Activated CD4-positive, alpha-beta memory T cell treated with anti-CD3 and anti-CD28 coated beads, Interleukin-2, amount 10 ng/mL, durations not matched to agents 7 days and 5 days (primary cell): ENCODE measurements around the gene FOXL3. TPM values are rescaled to one million over a fixed set of nuclear protein-coding genes. Genes with fewer than 3 reads are reported as not detected.

Experiments used
- CTCF ChIA-PET: fragments of 350-600 bp; sonication (Branson Sonifier 250); formaldehyde crosslinking; loops from one replicate; lab custom pipeline; 2021; ENCODE audit warnings: antibody characterized with exemption, inconsistent platforms; lab: Charles Lee
- POLR2A ChIA-PET: fragments of 350-600 bp; sonication (Branson Sonifier 250); formaldehyde crosslinking; loops from one replicate; lab custom pipeline; 2021; ENCODE audit warnings: antibody characterized with exemption; lab: Charles Lee
- DNase-seq: peaks from one replicate; pipeline ENCODE4 v3.0.0-alpha.2; 2020
- H3K27ac Mint-ChIP-seq: one replicate; pipeline ENCODE4 v1.8.0; 2021; ENCODE audit warnings: mild to moderate bottlenecking, mixed read lengths
- H3K27me3 Mint-ChIP-seq: one replicate; pipeline ENCODE4 v1.8.0; 2021; ENCODE audit warnings: mixed read lengths
- H3K36me3 Mint-ChIP-seq: one replicate; pipeline ENCODE4 v1.8.0; 2021; ENCODE audit warnings: low read depth, mixed read lengths
- H3K4me1 Mint-ChIP-seq: one replicate; pipeline ENCODE4 v1.8.0; 2021; ENCODE audit warnings: mixed read lengths
- H3K4me3 Mint-ChIP-seq: one replicate; pipeline ENCODE4 v1.8.0; 2021; ENCODE audit warnings: mild to moderate bottlenecking, mixed read lengths
- H3K9me3 Mint-ChIP-seq: one replicate; pipeline ENCODE4 v1.8.0; 2021; ENCODE audit warnings: mixed read lengths
- total RNA-seq, 2 experiments: library from RNA; stranded (reverse); gene quantifications; one replicate each; pipeline ENCODE4 v1.2.3, GENCODE V29; 2021

FOXL3 gene
- total RNA-seq, 2 experiments from 2014 or later = not detected

DNA sequence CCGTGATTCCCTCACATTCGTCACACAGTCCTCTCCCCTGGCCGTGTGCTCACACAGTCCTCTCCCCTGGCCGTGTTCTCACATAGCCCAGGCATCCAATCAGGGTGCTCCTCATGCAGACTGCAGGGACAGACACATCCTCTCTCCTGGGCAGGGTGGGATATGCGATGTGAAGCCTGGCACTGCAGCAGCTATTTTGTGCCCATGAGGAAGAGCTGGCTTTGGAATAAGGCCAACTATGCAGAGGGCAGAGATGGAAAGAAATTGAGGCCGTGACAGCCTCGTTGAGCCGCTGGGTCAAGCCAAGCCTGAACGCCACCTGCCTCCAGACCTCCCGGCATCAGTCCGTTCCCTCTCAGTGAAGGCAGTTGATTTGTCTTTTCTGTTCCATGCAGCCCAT lies 35.8 kb downstream of the FOXL3 start:
- peaks cover 3% of the 10 kb centered on the region for H3K27me3 Mint-ChIP-seq
- H3K4me3 Mint-ChIP-seq = no peak overlapping the region
- POLR2A ChIA-PET = no interaction called here
- H3K36me3 Mint-ChIP-seq = no peaks in the 10 kb centered on the region
- CTCF ChIA-PET = no interaction called here
- H3K27ac Mint-ChIP-seq = no peak overlapping the region
- no peak for DNase-seq
- no peaks in the 10 kb centered on the region for H3K4me1 Mint-ChIP-seq
- no peaks in the 10 kb centered on the region for H3K9me3 Mint-ChIP-seq

DNA sequence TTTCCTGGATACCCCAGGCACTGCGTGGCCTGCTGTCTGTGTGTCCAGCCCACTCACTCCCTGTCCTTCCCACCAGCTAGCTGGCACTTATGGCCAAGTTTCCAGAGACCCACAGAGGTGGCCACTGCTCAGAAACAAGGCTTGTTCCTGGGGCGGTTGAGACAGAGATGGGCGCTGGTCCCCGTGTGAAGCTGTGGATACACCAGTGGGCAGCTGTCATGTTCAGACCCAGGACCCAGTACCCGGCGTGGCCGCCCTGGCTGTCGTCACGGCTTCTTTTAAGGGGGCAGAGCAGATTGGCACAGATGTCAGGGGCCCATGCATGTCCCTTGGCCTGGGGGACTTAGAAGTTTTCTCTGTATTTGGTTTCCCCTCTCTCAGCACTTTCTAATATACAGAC lies 36.3 kb downstream of the FOXL3 start:
- POLR2A ChIA-PET = no interaction called here
- CTCF ChIA-PET = no interaction called here
- Mint-ChIP-seq H3K4me1 (no peaks in the 10 kb centered on the region), H3K36me3 (no peaks in the 10 kb centered on the region), H3K27me3 (peaks cover 6% of the 10 kb centered on the region), H3K4me3 (no peak overlapping the region), H3K27ac (no peak overlapping the region), H3K9me3 (no peaks in the 10 kb centered on the region)
- DNase-seq = no peak

DNA sequence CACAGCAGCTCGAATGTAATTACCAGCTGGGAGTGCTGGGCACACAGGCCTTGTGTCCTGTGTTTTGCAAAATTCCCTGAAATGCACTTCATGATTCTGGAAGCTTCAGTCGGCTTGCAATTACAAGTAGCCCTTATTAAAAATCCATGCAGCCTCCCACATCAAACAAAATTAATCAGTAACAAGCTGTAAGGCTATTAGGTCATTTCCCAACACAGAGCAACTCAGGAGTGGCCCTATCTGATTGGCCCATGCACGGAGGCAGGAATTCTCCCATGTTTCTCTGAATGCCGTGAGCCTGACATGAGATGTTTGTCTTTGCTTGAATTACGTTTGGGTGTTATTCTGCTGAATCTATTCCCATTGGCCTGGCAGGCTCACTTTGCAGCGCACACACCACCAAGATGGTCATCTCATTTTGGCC lies 36.9 kb downstream of the FOXL3 start:
- H3K9me3 Mint-ChIP-seq = no peaks in the 10 kb centered on the region
- ChIA-PET CTCF (interaction anchor here (0.6 kb wide), 1 partner anchor 463 kb away, joined by 3 read pairs; no protein-coding TSS in a partner anchor), POLR2A (no interaction called here)
- H3K4me3 Mint-ChIP-seq = no peak overlapping the region
- H3K27ac Mint-ChIP-seq = no peak overlapping the region
- no peaks in the 10 kb centered on the region for H3K4me1 Mint-ChIP-seq
- H3K27me3 Mint-ChIP-seq = peaks cover 6% of the 10 kb centered on the region
- DNase-seq = no peak
- no peaks in the 10 kb centered on the region for H3K36me3 Mint-ChIP-seq

DNA sequence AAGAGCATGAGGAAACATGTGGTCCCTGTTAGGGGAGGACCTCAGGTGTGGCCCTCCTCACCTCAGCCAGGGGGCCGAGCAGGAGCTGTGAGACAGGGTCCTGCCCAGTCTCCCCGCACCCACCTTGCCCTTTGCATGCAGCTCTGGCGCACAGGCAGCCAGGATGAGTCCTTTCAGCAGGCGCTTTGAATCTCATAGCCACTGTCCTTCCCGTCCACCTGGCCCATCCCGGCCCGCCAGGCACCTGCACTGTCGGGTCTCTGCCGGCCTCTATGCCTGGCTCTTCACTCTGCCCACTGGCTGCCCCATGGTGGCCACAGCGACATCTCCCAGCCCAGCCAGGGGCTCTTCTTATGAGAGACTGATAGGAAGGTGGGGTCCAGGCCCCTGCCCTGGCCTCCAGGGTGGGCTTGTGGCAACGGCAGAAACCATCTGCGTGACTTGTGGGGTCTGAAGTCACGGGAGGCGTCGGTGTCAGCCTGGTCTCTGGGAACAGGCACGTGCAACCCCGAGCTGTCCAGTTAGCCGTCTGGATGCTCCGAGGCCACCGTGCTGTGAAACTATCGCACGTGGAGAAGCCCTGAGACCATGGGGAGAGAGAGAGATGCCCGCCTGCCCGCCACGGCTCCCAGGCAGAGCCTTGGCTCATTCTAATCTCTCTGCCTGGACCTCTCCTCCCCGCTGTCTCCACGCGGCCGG lies 37.4 kb downstream of the FOXL3 start:
- ChIA-PET POLR2A (no interaction called here), CTCF (interaction anchor here (0.6 kb wide), 1 partner anchor 462 kb away, joined by 3 read pairs; no protein-coding TSS in a partner anchor)
- no peak overlapping the region for H3K4me3 Mint-ChIP-seq

DNA sequence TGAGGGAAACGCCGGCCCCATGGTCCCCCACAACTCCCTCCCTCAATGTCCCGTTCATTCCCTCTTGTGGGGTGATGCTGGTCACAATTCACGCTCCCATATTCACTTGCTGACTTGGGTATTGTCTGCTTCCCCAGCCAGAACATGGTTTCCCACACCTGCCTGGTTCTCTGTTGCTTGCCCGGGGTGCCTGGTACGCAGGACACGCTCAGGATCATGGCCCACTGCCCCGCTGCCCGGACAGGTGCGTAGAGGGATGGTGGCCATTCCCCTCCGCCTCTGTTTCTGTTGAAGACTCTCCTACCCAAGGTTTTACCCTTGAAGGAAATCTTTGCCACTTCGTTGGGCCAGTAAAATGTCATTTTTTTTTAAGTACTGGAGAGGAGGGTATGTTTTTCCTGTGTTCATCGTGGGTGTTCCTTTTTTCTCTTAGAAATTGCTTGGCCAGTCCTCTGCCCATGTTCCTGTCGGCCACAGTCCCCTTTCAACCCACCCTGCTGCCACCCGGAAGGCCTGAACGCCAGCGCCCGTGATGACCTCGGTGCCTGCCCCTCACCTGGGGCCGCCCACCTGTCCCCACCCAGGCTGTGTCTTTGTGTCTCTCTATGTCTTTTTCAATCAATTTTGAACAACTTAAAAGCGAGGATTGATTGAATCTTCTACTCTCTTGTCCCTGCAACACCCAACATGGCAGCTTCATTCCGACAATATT lies 38.2 kb downstream of the FOXL3 start:
- no peak for DNase-seq
- Mint-ChIP-seq H3K9me3 (no peaks in the 10 kb centered on the region), H3K4me1 (no peaks in the 10 kb centered on the region), H3K4me3 (no peak overlapping the region), H3K36me3 (no peaks in the 10 kb centered on the region), H3K27ac (no peak overlapping the region), H3K27me3 (peaks cover 6% of the 10 kb centered on the region)
- CTCF ChIA-PET = no interaction called here
- POLR2A ChIA-PET = no interaction called here

More for the DNA sequence above, 37.4 kb downstream of the FOXL3 start:
- no peaks in the 10 kb centered on the region for H3K9me3 Mint-ChIP-seq
- H3K4me1 Mint-ChIP-seq = no peaks in the 10 kb centered on the region
- DNase-seq = no peak
- peaks cover 6% of the 10 kb centered on the region for H3K27me3 Mint-ChIP-seq
- H3K36me3 Mint-ChIP-seq = no peaks in the 10 kb centered on the region
- no peak overlapping the region for H3K27ac Mint-ChIP-seq

DNA sequence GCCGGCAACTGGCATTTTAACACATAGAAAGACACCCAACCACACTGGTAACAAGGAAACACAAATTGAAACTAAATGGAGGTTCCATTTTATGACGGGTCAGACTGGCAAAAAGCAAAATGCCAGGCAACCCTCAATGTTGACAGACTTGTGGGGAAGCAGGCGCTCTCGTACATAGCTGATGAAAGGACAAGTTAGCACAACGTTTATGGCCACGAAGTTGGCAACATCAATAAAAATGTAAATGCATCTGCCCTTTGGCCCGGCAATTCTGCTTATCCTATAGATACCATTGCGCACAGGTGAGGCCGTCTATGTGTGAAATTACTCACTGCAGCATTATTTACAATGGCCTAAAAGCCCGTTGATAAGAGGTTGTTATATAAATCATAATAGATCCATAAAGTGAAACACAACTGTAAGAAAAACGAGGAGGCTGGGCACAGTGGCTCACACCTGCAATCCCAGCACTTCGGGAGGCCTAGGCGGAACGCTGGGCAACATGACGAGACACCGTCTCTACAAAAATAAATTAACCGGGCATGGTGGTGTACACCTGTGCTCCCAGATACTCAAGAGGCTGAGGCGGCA lies 39.8 kb downstream of the FOXL3 start:
- CTCF ChIA-PET = no interaction called here
- Mint-ChIP-seq H3K27ac (no peak overlapping the region), H3K27me3 (peaks cover 5% of the 10 kb centered on the region), H3K9me3 (peaks cover 12% of the 10 kb centered on the region), H3K4me3 (no peak overlapping the region), H3K36me3 (peaks cover 4% of the 10 kb centered on the region), H3K4me1 (peaks cover 4% of the 10 kb centered on the region)
- no peak for DNase-seq
- POLR2A ChIA-PET = no interaction called here

DNA sequence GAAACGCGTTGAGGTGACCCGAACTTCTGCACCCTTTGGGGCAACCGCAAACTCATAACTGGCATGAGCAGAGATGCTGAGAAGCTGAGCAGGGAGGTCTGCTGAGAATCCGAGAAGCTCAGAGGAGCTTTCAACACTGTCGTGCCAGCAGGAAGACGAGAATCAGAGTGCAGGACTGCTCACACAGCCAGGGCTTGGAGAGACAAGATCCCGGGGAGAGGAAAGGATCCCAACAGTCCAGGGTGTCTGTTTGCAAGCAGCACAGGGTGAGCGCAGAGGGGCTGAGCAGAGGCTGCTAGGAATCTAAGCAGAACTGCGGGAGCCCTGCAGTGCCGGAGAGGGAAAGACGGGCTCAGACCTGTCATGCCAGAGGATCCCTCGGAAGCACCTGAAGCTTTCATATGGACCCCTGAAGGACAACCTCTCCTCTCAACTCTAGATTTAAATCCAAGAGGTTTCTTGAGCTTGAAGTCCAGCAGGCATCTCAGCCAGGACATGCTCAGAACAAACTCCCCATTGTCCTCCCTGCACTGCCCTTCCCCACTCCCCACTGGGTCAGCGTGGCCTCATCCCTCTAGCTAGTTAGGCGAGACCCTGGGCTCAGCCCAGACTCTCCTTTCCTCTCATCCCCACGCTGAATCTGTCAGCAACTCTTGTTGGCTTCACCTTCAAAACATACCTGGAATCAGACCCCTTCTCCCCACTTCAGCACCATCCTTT lies 40.7 kb downstream of the FOXL3 start:
- Mint-ChIP-seq H3K4me3 (no peak overlapping the region), H3K27ac (no peak overlapping the region), H3K27me3 (peaks cover 5% of the 10 kb centered on the region), H3K36me3 (peaks cover 7% of the 10 kb centered on the region), H3K9me3 (peaks cover 16% of the 10 kb centered on the region), H3K4me1 (peaks cover 6% of the 10 kb centered on the region)
- CTCF ChIA-PET = interaction anchor here (0.6 to 1.1 kb wide), 3 partner anchors 9 to 442 kb away, joined by 3 to 4 read pairs (median 4); no protein-coding TSS in a partner anchor
- POLR2A ChIA-PET = no interaction called here
- DNase-seq = no peak

DNA sequence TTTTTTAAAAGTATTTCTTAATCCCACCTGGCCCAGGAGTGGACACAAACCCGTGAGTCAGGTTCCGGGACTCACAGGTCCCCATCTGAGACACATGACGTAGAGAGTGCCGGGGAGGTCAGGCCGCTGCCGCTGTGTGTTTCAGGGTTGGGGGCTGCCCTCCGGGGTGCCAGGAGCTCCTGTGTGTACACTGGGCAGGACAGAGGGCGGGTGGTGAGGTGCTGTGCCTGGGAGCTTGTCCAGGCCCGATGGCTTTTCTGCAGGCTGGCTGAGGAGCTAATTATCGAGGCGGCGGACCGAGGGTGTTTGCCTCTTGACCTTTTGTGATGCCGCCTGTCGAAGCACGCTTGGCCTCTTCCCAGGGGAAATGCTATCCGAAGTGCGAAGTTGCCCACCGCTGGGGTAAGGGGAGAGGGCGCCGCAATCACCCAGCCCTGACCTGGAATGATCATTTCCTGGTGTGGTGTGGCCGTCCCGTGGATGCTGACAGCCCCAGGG lies 42.1 kb downstream of the FOXL3 start:
- peaks cover 5% of the 10 kb centered on the region for H3K27me3 Mint-ChIP-seq
- H3K36me3 Mint-ChIP-seq = peaks cover 7% of the 10 kb centered on the region
- ChIA-PET CTCF (interaction anchor here (2.2 kb wide), 1 partner anchor 400 kb away, joined by 11 read pairs; no protein-coding TSS in a partner anchor), POLR2A (no interaction called here)
- H3K4me3 Mint-ChIP-seq = no peak overlapping the region
- H3K27ac Mint-ChIP-seq = no peak overlapping the region
- H3K4me1 Mint-ChIP-seq = peaks cover 6% of the 10 kb centered on the region
- peaks cover 16% of the 10 kb centered on the region for H3K9me3 Mint-ChIP-seq
- DNase-seq = no peak

DNA sequence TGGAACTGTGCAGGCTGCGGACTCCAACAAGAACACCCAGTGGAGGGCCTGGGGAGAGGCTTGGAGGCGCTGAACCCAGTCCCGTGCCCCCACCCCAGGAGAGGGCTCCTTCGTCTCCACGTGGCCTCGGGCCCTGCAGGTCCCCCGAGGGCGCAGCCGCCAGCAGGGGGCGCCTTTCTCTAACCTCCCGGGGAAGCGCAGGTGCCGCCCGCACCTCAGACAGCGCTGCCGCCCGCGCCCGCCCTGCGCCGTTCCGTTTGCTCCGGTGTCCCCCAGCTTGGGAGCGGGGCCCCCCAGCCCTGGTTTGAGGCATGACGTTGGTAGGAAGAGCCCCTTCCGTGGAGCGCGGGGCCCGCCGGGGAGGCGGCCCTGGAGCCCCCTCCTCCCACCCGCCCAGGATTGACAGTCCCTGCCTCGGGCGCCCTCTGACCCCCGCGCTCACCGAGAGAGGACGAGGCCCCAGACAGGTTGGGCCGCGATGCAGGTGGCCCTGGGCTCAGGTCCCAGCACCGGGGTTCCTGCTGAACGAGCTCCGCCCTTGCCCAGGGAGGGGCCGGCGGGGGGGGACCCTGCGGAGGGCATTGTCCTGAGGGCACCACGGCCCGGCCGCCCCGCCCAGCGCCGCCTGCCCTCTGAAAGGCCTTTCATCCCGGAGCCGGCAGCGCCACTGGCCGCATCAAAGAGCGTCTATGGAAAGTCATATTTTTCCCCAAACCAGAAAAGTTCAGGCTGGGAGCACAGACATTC lies 42.8 kb downstream of the FOXL3 start:
- Mint-ChIP-seq H3K36me3 (peaks cover 7% of the 10 kb centered on the region), H3K27me3 (peaks cover 5% of the 10 kb centered on the region), H3K27ac (no peak overlapping the region), H3K9me3 (peaks cover 16% of the 10 kb centered on the region), H3K4me3 (no peak overlapping the region), H3K4me1 (peaks cover 6% of the 10 kb centered on the region)
- peak; percentile 82 for DNase-seq
- ChIA-PET POLR2A (no interaction called here), CTCF (interaction anchor here (0.9 to 2.2 kb wide), 5 partner anchors 11 to 440 kb away, joined by 3 to 11 read pairs (median 3); no protein-coding TSS in a partner anchor)

DNA sequence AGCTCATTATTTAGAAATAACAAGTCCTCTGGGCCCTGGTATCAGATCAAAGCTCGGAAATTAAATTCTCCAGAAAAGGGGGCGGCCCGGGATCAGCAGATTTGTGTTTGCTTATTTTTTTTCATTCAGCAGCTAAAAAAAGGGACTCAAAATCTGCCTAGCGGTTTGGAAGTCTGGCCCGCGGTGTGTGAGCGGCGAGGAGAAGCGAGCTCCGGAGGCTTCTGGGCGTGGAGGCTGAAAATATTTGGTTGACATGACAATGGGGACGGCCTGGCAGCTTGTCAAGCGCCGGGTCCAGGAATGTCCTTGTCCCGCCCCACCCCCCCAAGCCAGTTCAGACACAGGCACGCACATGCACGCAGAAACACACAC lies 43.4 kb downstream of the FOXL3 start:
- H3K36me3 Mint-ChIP-seq = peaks cover 7% of the 10 kb centered on the region
- peaks cover 5% of the 10 kb centered on the region for H3K27me3 Mint-ChIP-seq
- H3K27ac Mint-ChIP-seq = no peak overlapping the region
- CTCF ChIA-PET = interaction anchor here (0.9 to 2.2 kb wide), 5 partner anchors 12 to 440 kb away, joined by 3 to 11 read pairs (median 3); no protein-coding TSS in a partner anchor
- peaks cover 16% of the 10 kb centered on the region for H3K9me3 Mint-ChIP-seq
- peaks cover 6% of the 10 kb centered on the region for H3K4me1 Mint-ChIP-seq
- no peak for DNase-seq
- POLR2A ChIA-PET = no interaction called here
- no peak overlapping the region for H3K4me3 Mint-ChIP-seq

DNA sequence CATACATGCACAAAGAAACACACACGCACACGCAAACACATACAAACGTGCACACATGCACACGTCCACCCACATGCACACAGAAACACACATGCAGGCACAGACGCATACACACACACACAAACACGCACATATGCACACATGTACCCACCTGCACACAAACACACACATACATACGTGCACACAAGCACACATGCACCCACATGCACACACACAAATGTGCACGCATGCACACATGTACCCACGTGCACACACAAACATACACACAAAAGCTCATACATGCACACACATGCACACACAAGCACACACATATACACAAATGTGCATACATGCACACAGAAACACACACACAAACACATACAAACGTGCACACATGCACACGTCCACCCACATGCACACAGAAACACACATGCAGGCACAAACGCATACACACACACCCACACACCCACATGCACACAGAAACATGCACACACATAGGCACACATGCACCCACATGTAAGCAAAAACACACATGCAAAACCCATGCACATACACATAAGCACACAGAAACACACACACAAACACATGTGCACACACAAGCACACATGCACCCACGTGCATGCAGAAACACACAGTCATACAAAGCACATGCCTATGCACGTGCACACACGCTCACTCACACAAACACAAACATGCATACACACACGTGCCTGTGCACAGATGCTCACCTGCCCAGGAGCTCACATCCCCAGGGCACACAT lies 44.8 kb downstream of the FOXL3 start:
- Mint-ChIP-seq H3K4me3 (no peak overlapping the region), H3K9me3 (peaks cover 16% of the 10 kb centered on the region), H3K27me3 (peaks cover 5% of the 10 kb centered on the region), H3K4me1 (peaks cover 6% of the 10 kb centered on the region), H3K36me3 (peaks cover 7% of the 10 kb centered on the region), H3K27ac (no peak overlapping the region)
- ChIA-PET CTCF (no interaction called here), POLR2A (no interaction called here)
- DNase-seq = no peak
